H1 (cell line): Measurements from ENCODE around the gene KRTAP12-2. TPM values are rescaled to one million over a fixed set of nuclear protein-coding genes. Genes with fewer than 3 reads are reported as not detected.

Source experiments
- CTCF ChIA-PET: fragments of 300-600 bp; sonication (Branson Sonifier 250); formaldehyde crosslinking; loops from one replicate; lab custom pipeline; 2021; ENCODE audit not compliant: partially characterized antibody; lab: Charles Lee
- POLR2A ChIA-PET: fragments of 300-600 bp; sonication (Branson Sonifier 250); formaldehyde crosslinking; loops from one replicate; lab custom pipeline; 2021; ENCODE audit warnings: inconsistent platforms; ENCODE audit not compliant: partially characterized antibody; lab: Charles Lee
- DNase-seq, 2 experiments: peaks; one replicate each; pipeline versions ENCODE4 v3.0.0 to v3.0.0-alpha.2; 2010 to 2022; ENCODE audit warnings: low spot score in 2 of 2, low read depth in 1 of 2, mixed read lengths in 1 of 2
- FAIRE-seq: peaks from 2 replicates; lab custom pipeline; 2011; peaks lifted over from hg19 to GRCh38; lab: Jason Lieb, UNC
- H2AFZ ChIP-seq: 2 replicates; pipeline ENCODE4 v1.8.1; 2012; ENCODE audit warnings: low read length, inconsistent platforms
- H2AK5ac ChIP-seq: 2 replicates; pipeline ENCODE4 v1.6.1; 2013; ENCODE audit warnings: low read depth, low read length
- H2BK120ac ChIP-seq: replicated peaks from 2 replicates; pipeline ENCODE3; 2013; ENCODE audit warnings: low read depth, low read length, inconsistent platforms
- H2BK12ac ChIP-seq: 2 replicates; pipeline ENCODE4 v1.6.1; 2013; ENCODE audit warnings: low read depth, low read length
- H2BK15ac ChIP-seq: 2 replicates; pipeline ENCODE4 v1.6.1; 2013; ENCODE audit warnings: low read length
- H2BK20ac ChIP-seq: 2 replicates; pipeline ENCODE4 v1.6.1; 2013; ENCODE audit warnings: low read length
- H2BK5ac ChIP-seq: 2 replicates; pipeline ENCODE4 v1.6.1; 2013; ENCODE audit warnings: low read depth, low read length
- H3K14ac ChIP-seq: 2 replicates; pipeline ENCODE4 v1.6.1; 2013; ENCODE audit warnings: inconsistent platforms; ENCODE audit not compliant: insufficient read length
- H3K18ac ChIP-seq: 2 replicates; pipeline ENCODE4 v1.6.1; 2013; ENCODE audit warnings: low read length; ENCODE audit errors: extremely low read depth
- H3K23ac ChIP-seq: 2 replicates; pipeline ENCODE4 v1.6.1; 2013; ENCODE audit warnings: inconsistent platforms; ENCODE audit not compliant: insufficient read length
- H3K23me2 ChIP-seq: 2 replicates; pipeline ENCODE4 v1.6.1; 2013; ENCODE audit warnings: low read depth, low read length
- H3K27ac ChIP-seq: 2 replicates; pipeline ENCODE4 v1.6.1; 2011; ENCODE audit warnings: low read depth, low read length, inconsistent platforms
- H3K27me3 ChIP-seq, 4 experiments: replicated peaks in 1 of 4; 1 replicate in 1 of 4; 2 replicates in 3 of 4; pipeline versions ENCODE4 v1.6.1 to v1.8.1; 2011 to 2013; ENCODE audit warnings: low read length in 3 of 4, mild to moderate bottlenecking in 3 of 4, inconsistent platforms in 2 of 4, mixed read lengths in 2 of 4, moderate library complexity in 1 of 4; ENCODE audit not compliant: control insufficient read depth in 3 of 4, insufficient read depth in 3 of 4; ENCODE audit errors: extremely low read depth in 1 of 4
- H3K36me3 ChIP-seq, 4 experiments: 2 replicates each; pipeline versions ENCODE4 v1.6.1 to v1.8.1; 2011 to 2013; ENCODE audit warnings: mild to moderate bottlenecking in 4 of 4, low read length in 3 of 4, moderate library complexity in 2 of 4, control low read depth in 1 of 4, inconsistent platforms in 1 of 4; ENCODE audit not compliant: insufficient read depth in 4 of 4, control insufficient read depth in 2 of 4
- H3K4ac ChIP-seq: replicated peaks from 2 replicates; pipeline ENCODE3; 2013; ENCODE audit warnings: low read length, low read depth, mixed read lengths, inconsistent platforms; ENCODE audit not compliant: insufficient read length
- H3K4me1 ChIP-seq, 4 experiments: replicated peaks in 1 of 4; 1 replicate in 1 of 4; 2 replicates in 3 of 4; pipeline versions ENCODE4 v1.6.1 to v1.8.1; 2011 to 2013; ENCODE audit warnings: low read length in 3 of 4, inconsistent platforms in 2 of 4, mixed read lengths in 1 of 4; ENCODE audit not compliant: insufficient read depth in 4 of 4, control insufficient read depth in 3 of 4
- H3K4me2 ChIP-seq, 2 experiments: 2 replicates each; pipeline versions ENCODE4 v1.6.1 to v1.8.1; 2011 to 2013; ENCODE audit warnings: low read depth in 2 of 2, low read length in 2 of 2, control low read depth in 1 of 2, inconsistent platforms in 1 of 2, mild to moderate bottlenecking in 1 of 2; ENCODE audit not compliant: insufficient read depth in 1 of 2
- H3K4me3 ChIP-seq, 4 experiments: fragments of 200-600, 300-600 bp in 1 of 4; sonication (generic), shearing (Covaris generic), sonication (Bioruptor Twin) in 1 of 4; 2 replicates each; pipeline versions ENCODE4 v1.5.1 to v1.8.1; 2011 to 2016; ENCODE audit warnings: low read length in 4 of 4, low read depth in 3 of 4, control low read depth in 2 of 4, inconsistent platforms in 2 of 4, mild to moderate bottlenecking in 2 of 4, mixed read lengths in 1 of 4, moderate library complexity in 1 of 4; ENCODE audit not compliant: insufficient read depth in 2 of 4; ENCODE audit errors: extremely low read depth in 1 of 4
- H3K56ac ChIP-seq: replicated peaks from 2 replicates; pipeline ENCODE3; 2013; ENCODE audit warnings: low read depth, mild to moderate bottlenecking, mixed read lengths, low read length, inconsistent platforms; ENCODE audit not compliant: insufficient read length
- H3K79me1 ChIP-seq: 2 replicates; pipeline ENCODE4 v1.6.1; 2013; ENCODE audit warnings: low read depth, low read length, control low read depth
- H3K79me2 ChIP-seq, 2 experiments: 2 replicates each; pipeline versions ENCODE4 v1.6.1 to v1.8.1; 2012 to 2013; ENCODE audit warnings: low read length in 2 of 2, mild to moderate bottlenecking in 2 of 2, inconsistent platforms in 1 of 2; ENCODE audit not compliant: insufficient read depth in 2 of 2, control insufficient read depth in 1 of 2
- H3K9ac ChIP-seq, 4 experiments: replicated peaks in 1 of 4; 1 replicate in 1 of 4; 2 replicates in 3 of 4; pipeline versions ENCODE4 v1.6.1 to v1.8.1; 2011 to 2013; ENCODE audit warnings: low read depth in 3 of 4, low read length in 3 of 4, control low read depth in 2 of 4, mild to moderate bottlenecking in 2 of 4, moderate library complexity in 2 of 4, inconsistent platforms in 1 of 4; ENCODE audit errors: extremely low read depth in 1 of 4
- H3K9me3 ChIP-seq, 2 experiments: 2 replicates each; pipeline versions ENCODE4 v1.6.1 to v1.8.1; 2012 to 2013; ENCODE audit warnings: mild to moderate bottlenecking in 2 of 2, moderate library complexity in 2 of 2, control low read depth in 1 of 2, inconsistent platforms in 1 of 2, low read depth in 1 of 2, low read length in 1 of 2, mixed read lengths in 1 of 2; ENCODE audit not compliant: insufficient read depth in 2 of 2
- H4K20me1 ChIP-seq, 2 experiments: replicated peaks in 1 of 2; 2 replicates each; pipeline versions ENCODE3 to v1.8.1; 2011 to 2013; ENCODE audit warnings: inconsistent platforms in 2 of 2, low read length in 2 of 2, mild to moderate bottlenecking in 1 of 2; ENCODE audit not compliant: insufficient read depth in 2 of 2, control insufficient read depth in 1 of 2
- H4K5ac ChIP-seq: 2 replicates; pipeline ENCODE4 v1.6.1; 2013; ENCODE audit warnings: low read length, low read depth, mixed read lengths, inconsistent platforms; ENCODE audit not compliant: insufficient read length
- H4K8ac ChIP-seq: 2 replicates; pipeline ENCODE4 v1.8.0; 2013; ENCODE audit warnings: mild to moderate bottlenecking, moderate library complexity, low read length, inconsistent platforms; ENCODE audit not compliant: insufficient read depth; ENCODE audit errors: extremely low read depth
- H4K91ac ChIP-seq: replicated peaks from 2 replicates; pipeline ENCODE3; 2013; ENCODE audit warnings: low read length, mixed read lengths, inconsistent platforms; ENCODE audit not compliant: insufficient read length
- BCL11A ChIP-seq, 2 experiments: IDR thresholded peaks; one replicate each; pipeline ENCODE4 v1.6.1; 2011; ENCODE audit warnings: low read depth in 2 of 2, low read length in 2 of 2, mild to moderate bottlenecking in 2 of 2
- CEBPB ChIP-seq: IDR thresholded peaks from 2 replicates; pipeline ENCODE4 v1.6.1; 2012; ENCODE audit warnings: low read depth, low read length
- CHD1 ChIP-seq: IDR thresholded peaks from 2 replicates; pipeline ENCODE4 v1.6.1; 2012; ENCODE audit warnings: low read depth, low read length, improper control_type of control experiment
- CHD2 ChIP-seq: IDR thresholded peaks from 2 replicates; pipeline ENCODE4 v1.6.1; 2012; ENCODE audit warnings: low read length, improper control_type of control experiment
- EZH2 ChIP-seq: fragments of 200-600 bp; sonication (generic); IDR thresholded peaks from 2 replicates; pipeline ENCODE4 v1.7.1; 2012; ENCODE audit warnings: low read depth, mild to moderate bottlenecking, moderate library complexity, low read length, inconsistent platforms; ENCODE audit not compliant: severe bottlenecking
- GABPA ChIP-seq: IDR thresholded peaks from 2 replicates; pipeline ENCODE4 v1.6.1; 2011; ENCODE audit warnings: mild to moderate bottlenecking, low read length, moderate library complexity, borderline replicate concordance; ENCODE audit not compliant: insufficient read depth
- POU5F1 ChIP-seq: IDR thresholded peaks from 2 replicates; pipeline ENCODE4 v1.6.1; 2011; ENCODE audit warnings: low read depth, mild to moderate bottlenecking, low read length, moderate library complexity
- RAD21 ChIP-seq, 2 experiments: IDR thresholded peaks in 1 of 2; conservative IDR thresholded peaks in 1 of 2; 2 replicates each; pipeline ENCODE4 v1.6.1; 2011; ENCODE audit warnings: low read depth in 2 of 2, low read length in 2 of 2, improper control_type of control experiment in 1 of 2, inconsistent platforms in 1 of 2, mild to moderate bottlenecking in 1 of 2, moderate library complexity in 1 of 2
- SIN3A ChIP-seq, 2 experiments: IDR thresholded peaks in 1 of 2; conservative IDR thresholded peaks in 1 of 2; 2 replicates each; pipeline ENCODE4 v1.6.1; 2011 to 2012; ENCODE audit warnings: low read length in 2 of 2, improper control_type of control experiment in 1 of 2, low read depth in 1 of 2, mild to moderate bottlenecking in 1 of 2
- SP1 ChIP-seq: IDR thresholded peaks from 2 replicates; pipeline ENCODE4 v1.6.1; 2011; ENCODE audit warnings: low read depth, low read length
- SP2 ChIP-seq: IDR thresholded peaks from 2 replicates; pipeline ENCODE4 v1.6.1; 2012; ENCODE audit warnings: mild to moderate bottlenecking, low read length, inconsistent platforms
- TBP ChIP-seq: IDR thresholded peaks from 2 replicates; pipeline ENCODE4 v1.6.1; 2011; ENCODE audit warnings: low read depth, low read length, improper control_type of control experiment
- WGBS, 2 experiments: shearing (Covaris generic) in 1 of 2; methylation state at CpG; one replicate each; pipeline versions ENCODE4 v1.1.6 to v1.1.7; 2013 to 2015; ENCODE audit warnings: low lambda C conversion rate in 2 of 2, mixed read lengths in 2 of 2, inconsistent platforms in 1 of 2, low coverage in 1 of 2, missing lambda C conversion rate in 1 of 2; ENCODE audit not compliant: insufficient replicate concordance in 2 of 2, insufficient coverage in 1 of 2, insufficient read length in 1 of 2; ENCODE audit errors: extremely low coverage in 1 of 2, missing lambda C conversion rate in 1 of 2; 5-methylcytosine and 5-hydroxymethylcytosine counted together
- polyA plus RNA-seq, 7 experiments: library from polyadenylated mRNA; depleted of rRNA in 3 of 7; stranded (reverse) in 5 of 7; unstranded in 2 of 7; fragments of >200 nt in 5 of 7; fragments of 200-250 nt in 2 of 7; gene quantifications; 1 replicate in 5 of 7; 2 replicates in 1 of 7; 4 replicates in 1 of 7; pipeline versions ENCODE4 v1.2.1 to v1.2.3, GENCODE V29; 2011 to 2013; ENCODE audit warnings: missing spikeins in 2 of 7, mixed read lengths in 2 of 7
- total RNA-seq: library from RNA; stranded (reverse); fragmentation: NEBNext Ultra II Directional; extraction: Animal tissue kit (Norgen Biotek cat#: 25700); gene quantifications from 2 replicates; pipeline ENCODE4 v1.2.1, GENCODE V29; 2021

The KRTAP12-2 gene
- total and polyA plus RNA-seq, 2 of the 8 experiments (the other 6 are each of a cell fraction or from before 2014, with no cell fraction given) = 0.50 TPM; not detected in 1

GRCh38 chr21:44710756-44711326, 44.1 kb upstream of the KRTAP12-2 start:
- Histone ChIP-seq H3K9ac (no peak overlapping the region), H2BK120ac (peak overlapping the region; percentile 75), H3K4ac (no peak overlapping the region), H3K18ac (peak overlapping the region; percentile 25), H3K23me2 (peaks cover 47% of the 10 kb centered on the region), H3K23ac (no peak overlapping the region), H2AFZ (no peak overlapping the region), H3K79me1 (peaks cover 3% of the 10 kb centered on the region; the same call in 1 of the 2 replicates), H3K79me2 (no peaks in the 10 kb centered on the region), H2BK15ac (peak overlapping the region; percentile 92; the same call in 1 of the 2 replicates), H4K5ac (no peak overlapping the region), H3K14ac (no peak overlapping the region), H3K4me3 (peak overlapping the region; percentile 4 to 58 (median 24)), H3K4me2 (peak overlapping the region; percentile 91 to 93), H2BK20ac (0 out of 2 replicates have a peak overlapping the region, but pooled peaks have one; percentile 61), H4K91ac (peak overlapping the region; percentile 25), H3K9me3 (no peaks in the 10 kb centered on the region), H4K8ac (no peak overlapping the region), H2BK5ac (peak overlapping the region; percentile 56; the same call in 1 of the 2 replicates), H3K56ac (no peak overlapping the region), H3K36me3 (no peaks in the 10 kb centered on the region), H3K27me3 (peaks cover 24 to 77% (median 68%) of the 10 kb centered on the region in 4 experiments), H4K20me1 (peaks cover 0 to 2% of the 10 kb centered on the region in 2 experiments), H2BK12ac (peak overlapping the region; percentile 90; the same call in 1 of the 2 replicates), H2AK5ac (no peak overlapping the region), H3K27ac (no peak overlapping the region), H3K4me1 (peaks cover 0 to 58% (median 45%) of the 10 kb centered on the region in 4 experiments; a peak in 6 of 7 replicates)
- POLR2A ChIA-PET = interaction anchor here (0.5 to 1.7 kb wide), 5 partner anchors 8 to 83 kb away, joined by 3 to 6 read pairs (median 3); partner anchors contain the start of gene KRTAP10-12
- CTCF ChIA-PET = interaction anchor here (0.7 to 2.5 kb wide), 15 partner anchors 9 to 220 kb away, joined by 3 to 10 read pairs (median 4); partner anchors contain the start of gene KRTAP10-12
- WGBS, 2 experiments = 3% methylated on average over 20 of the region's 20 CpGs; no CpG with 5 or more reads in 1 of the 2 experiments
- DNase-seq (peak in 1 of 2 experiments; percentile 67), FAIRE-seq (no peak)
- TF ChIP-seq CHD2 = no peak
- TF ChIP-seq EZH2 = peak; percentile 52
- no peak for TF ChIP-seq RAD21 (IDR thresholded peaks at IDR 0.05 in 1 of 2, conservative IDR thresholded peaks at IDR 0.05 in 1 of 2; ENCODE audit: low read depth in 2 of 2, low read length in 2 of 2)
- 0 out of 2 replicates have a peak, but pooled peaks have one; percentile 9 for TF ChIP-seq TBP
- TF ChIP-seq CEBPB = no peak
- TF ChIP-seq SP2 = no peak
- no peak for TF ChIP-seq BCL11A (IDR thresholded peaks at IDR 0.05; ENCODE audit: low read depth in 2 of 2, low read length in 2 of 2)
- TF ChIP-seq SP1 = no peak
- TF ChIP-seq GABPA = 0 out of 2 replicates have a peak, but pooled peaks have one; percentile 30
- no peak for TF ChIP-seq SIN3A (conservative IDR thresholded peaks at IDR 0.05 in 1 of 2, IDR thresholded peaks at IDR 0.05 in 1 of 2; ENCODE audit: low read depth in 1 of 2, low read length in 2 of 2)
- TF ChIP-seq POU5F1 = no peak
- TF ChIP-seq CHD1 = no peak
